HG02588 (cell line): ENCODE results near the gene SSBP4.
"Not testable (repeated sequence)": the region's sequence is repeated elsewhere in the genome, so short reads cannot be mapped to it uniquely, and the experiment has no call there.

ENCODE experiments used
- ATAC-seq: cut with Tn5 transposase; IDR thresholded peaks from one replicate; pipeline ENCODE4 v1.9.1; 2021; ENCODE audit warnings: mild to moderate bottlenecking, moderate library complexity; ENCODE audit not compliant: unreplicated experiment

Gene SSBP4

DNA sequence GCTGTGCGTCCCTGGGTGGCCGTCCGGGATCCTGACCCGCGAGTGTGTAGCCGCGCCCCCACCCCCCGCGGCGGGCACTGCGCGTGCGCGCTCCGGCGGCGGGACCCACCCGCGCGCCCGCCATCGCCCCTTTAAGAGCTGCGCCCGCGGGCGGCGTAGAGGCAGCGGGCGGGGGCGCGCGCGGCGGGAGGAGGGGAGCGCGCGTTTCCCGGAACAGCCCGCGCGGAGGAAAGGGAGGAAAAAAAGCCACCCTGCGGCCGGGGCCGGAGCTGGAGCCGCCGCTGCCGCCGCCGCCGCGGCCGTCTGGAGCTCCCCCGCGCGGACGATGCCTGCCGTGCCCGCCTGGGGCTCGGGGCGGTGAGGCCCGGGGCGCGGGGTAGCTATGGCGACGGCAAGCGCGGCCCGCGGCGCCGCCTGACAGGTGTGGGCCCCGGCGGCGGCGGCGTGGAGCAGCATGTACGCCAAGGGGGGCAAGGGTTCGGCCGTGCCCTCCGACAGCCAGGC, at the start of gene SSBP4:
SSBP4 (plus strand) TSS at position 204 of the 504 bp plus-strand sequence; CDS start at position 455, 251 bp downstream.
- peak; percentile 46 for ATAC-seq

DNA sequence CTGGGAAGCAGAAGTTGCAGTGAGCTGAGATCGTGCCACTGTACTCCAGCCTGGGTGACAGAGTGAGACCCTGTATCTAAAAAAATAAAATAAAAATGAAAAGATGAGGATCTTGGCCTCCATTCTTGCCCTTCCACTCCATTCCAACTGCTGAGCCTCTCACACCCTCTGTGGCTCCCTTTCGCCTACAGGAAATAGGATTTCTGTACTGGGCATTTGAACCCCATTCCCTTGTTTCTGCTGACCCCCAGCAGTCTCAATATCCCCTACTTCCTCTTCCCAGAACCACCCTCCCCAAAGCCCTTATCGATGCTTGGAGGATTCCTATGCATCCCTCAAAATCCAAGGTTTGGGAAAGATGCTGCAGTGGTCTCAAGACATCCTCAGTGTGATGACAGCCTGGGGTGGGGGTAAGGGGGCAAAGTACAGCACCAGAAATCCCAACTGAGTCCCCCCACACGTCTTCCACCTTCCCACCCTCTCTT, 45.7 kb upstream of the SSBP4 start:
- ATAC-seq, result no peak

DNA sequence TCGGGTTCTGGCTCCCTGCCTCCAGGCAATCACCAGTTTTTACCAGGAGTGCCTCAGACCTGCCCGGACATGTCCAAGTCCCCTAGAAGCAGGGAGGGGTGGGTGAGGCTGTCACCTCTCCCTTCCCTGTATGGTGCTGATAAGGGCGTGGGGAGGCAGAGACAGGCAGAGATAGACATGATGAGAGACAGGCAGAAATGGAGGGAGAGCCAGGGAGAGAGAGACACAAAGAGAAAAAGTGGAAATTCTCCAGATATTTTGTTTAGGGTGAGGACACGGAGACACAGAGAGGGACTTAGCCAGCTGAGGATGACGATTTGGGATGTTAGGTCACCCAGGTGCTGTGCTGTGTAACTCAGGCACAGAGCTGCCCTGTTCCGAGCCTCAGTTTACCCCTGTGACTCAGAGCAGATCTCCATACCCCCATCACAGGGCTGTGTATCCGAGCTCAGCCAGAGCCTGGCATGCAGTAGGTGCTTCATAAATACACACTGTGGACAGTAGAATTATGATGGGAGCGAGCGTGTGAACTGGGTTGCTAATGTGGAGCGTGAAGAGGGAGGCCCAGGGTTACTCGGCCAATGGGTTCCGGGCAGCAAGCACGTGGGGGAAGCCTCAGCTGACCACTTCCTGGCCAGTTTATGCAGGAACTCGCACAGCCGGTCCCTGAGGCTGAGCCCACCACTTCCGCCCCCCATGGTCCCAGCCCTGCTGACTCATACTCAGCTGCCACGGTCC, 45.1 kb upstream of the SSBP4 start:
- ATAC-seq, result peak; percentile 65

DNA sequence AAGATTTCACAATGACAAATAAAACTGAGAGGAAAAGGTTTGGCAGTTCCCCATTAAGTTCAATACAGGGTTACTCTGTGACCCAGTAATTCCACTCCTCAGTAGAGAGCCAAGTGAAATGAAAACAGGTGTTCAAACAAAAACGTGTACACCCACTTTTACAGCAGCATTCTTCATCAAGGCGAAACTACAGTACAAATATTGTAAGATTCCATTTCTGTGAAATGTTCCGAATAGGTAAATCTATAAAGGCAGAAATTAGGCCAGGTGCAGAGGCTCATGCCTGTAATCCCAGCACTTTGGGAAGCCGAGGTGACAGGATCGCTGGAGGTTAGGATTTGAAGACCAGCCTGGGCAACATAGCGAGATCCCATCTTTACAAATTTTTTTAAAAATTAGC, 42.2 kb upstream of the SSBP4 start:
- no peak for ATAC-seq

DNA sequence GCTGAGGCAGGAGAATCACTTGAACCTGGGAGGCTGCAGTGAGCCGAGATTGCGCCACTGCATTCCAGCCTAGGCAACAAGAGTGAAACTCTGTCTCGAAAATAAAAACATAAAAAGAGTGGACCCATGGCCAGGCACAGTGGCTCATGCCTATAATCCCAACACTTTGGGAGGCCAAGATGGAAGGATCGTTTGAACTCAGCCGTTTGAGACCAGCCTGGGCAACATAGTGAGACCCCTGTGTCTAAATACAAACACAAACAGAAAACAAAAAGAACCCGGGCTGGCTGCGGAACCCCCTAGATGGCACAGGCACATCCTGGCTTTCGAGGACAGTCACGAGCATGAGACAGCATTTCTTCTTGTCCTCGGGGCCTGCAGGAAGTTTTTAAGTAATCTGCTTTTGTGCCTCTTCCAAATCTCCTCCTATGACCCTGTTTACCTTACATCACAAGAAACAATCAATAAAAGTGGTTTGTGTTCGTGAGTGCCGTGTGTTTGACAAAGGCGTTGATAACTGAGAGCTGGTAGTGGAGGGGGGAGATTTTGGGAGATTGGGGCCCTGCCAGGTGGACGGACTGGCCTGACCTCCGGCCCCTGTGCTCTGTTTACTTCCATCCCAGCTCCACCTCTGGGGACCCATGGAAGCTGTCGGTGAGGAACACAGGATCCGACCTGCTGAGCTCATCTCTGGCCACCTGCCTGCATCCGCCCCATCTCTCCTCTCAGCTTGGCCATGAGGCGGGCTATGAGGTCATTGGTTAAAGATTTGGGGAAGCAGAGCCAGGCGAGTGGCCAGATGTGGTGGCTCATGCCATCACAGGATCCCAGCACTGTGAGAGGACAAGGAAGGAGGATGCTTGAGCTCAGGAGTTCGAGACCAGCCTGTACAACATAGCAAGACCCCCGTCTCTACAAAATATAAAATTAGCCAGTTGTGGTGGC, 39.1 kb upstream of the SSBP4 start:
- no peak for ATAC-seq

DNA sequence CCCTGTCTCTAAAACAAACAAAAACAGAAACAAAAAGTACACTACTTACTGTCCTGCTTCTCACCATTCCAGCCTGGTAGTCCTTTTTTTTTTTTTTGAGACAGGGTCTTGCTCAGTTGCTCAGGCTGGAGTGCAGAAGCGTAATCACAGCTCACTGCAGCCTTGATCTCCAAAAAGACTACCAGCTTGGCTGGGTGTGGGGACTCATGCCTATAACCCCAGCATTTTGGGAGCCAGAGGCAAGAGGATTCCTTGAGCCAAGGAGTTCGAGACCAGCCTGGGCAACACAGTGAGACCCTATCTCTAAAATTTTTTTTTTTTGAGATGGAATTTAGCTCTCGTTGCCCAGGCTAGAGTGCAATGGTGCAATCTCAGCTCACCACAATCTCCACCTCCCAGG, 38.4 kb upstream of the SSBP4 start:
- no peak for ATAC-seq

DNA sequence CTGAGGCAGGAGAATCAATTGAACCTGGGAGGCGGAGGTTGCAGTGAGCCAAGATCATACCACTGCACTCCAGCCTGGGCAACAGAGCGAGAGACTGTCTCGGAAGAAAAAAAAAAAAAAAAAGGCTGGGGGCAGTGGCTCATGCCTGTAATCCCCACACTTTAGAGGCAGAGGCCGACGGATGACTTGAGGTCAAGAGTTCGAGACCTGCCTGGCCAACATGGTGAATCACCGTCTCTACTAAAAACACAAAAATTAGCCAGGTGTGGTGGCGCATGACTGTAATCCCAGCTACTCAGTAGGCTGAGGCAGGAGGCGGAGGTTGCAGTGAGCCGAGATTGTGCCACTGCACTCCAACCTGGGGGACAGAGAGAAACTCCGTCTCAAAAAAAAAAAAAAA, 35.6 kb upstream of the SSBP4 start:
- ATAC-seq, result not testable (repeated sequence)

DNA sequence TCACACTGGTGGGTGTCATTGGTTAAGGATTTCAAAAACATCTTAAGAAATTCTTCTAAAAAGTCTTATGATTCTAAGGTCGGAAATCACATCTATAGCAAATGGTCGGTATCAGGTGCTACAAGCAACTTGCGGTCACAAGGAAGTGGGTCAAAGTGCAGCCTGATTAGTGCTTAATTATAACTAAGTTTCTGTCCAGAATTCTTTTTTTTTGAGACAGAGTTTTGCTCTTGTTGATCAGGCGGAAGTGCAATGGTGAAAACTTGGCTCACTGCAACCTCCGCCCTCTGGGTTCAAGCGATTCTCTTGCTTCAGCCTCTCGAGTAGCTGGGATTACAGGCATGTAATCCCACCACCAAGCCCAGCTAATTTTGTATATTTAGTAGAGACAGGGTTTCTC, 34.4 kb upstream of the SSBP4 start:
- ATAC-seq, result no peak

DNA sequence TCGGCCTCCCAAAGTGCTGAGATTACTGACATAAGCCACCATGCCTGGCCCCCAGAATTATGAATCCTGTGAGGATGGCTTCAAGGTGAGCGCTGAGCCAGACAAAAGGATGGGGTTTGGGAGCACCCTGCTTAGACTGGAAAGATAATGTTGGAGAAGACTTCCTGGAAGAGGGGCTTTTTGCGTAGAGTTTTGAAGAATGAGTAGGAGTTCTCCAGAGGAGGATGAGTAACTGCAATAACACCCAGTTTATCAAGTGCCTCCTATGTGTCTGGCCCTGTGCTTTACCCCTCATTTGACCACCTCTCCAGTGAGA, 33.9 kb upstream of the SSBP4 start:
- ATAC-seq, result no peak

DNA sequence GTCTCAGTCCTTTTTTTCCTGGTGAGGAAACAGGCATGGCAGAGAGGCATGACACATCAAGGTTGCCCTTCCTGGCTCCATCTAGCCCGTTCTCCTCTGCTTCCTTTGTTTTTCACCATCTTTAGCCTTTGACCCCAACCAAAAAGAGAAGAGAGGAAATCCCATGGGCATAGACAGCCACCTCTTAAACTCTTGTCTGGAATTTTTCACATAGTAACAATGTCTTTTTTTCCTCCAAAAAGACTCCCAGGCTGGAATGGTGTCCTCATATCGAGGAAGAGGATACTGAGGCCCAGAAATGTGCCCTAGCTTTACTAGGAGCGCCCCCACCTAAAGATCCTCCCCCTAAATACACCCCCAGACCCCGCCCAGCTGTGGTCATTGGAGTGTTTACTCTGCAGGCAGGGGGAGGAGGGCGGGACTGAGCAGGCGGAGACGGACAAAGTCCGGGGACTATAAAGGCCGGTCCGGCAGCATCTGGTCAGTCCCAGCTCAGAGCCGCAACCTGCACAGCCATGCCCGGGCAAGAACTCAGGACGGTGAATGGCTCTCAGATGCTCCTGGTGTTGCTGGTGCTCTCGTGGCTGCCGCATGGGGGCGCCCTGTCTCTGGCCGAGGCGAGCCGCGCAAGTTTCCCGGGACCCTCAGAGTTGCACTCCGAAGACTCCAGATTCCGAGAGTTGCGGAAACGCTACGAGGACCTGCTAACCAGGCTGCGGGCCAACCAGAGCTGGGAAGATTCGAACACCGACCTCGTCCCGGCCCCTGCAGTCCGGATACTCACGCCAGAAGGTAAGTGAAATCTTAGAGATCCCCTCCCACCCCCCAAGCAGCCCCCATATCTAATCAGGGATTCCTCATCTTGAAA, 33.3 kb upstream of the SSBP4 start, which contains the start of gene GDF15:
GDF15 (plus strand) TSS at position 484 of the 868 bp plus-strand sequence; CDS start at position 516, 32 bp downstream.
- ATAC-seq, result no peak

DNA sequence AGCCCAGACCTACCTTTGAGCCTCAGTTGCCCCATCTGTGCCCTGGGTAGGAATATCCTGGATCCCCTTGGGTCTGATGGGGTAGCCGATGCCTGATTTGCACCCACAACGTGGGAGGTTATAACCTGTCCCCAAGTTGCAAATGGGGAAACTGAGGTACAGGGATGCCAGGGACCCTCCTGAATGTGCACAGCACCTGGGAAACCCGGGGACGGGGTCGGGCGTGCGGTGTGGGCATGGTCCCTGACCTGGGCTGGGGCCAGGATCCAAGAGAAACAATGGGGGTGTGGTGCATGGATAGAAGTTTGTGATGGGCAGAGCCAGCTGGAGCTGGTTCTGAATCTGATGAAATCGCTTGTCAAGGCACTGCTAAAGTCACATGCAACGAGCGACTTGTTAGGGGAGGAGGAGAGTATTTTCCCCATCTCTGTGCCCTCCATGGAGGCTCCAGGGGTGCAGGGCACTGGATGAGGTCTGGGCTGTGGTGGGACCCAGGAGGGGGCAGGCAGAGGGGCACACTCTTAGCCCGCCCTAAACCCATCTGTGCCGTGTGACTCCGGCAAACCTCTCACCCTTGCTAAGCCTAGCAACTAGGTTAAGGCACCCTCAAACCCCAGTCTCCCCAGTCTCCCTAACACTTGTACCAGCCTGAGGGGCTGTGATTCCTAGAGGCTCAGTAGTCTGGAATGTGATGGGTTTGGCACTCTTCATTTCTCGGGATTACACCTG, 32.5 kb upstream of the SSBP4 start:
- ATAC-seq, result no peak

DNA sequence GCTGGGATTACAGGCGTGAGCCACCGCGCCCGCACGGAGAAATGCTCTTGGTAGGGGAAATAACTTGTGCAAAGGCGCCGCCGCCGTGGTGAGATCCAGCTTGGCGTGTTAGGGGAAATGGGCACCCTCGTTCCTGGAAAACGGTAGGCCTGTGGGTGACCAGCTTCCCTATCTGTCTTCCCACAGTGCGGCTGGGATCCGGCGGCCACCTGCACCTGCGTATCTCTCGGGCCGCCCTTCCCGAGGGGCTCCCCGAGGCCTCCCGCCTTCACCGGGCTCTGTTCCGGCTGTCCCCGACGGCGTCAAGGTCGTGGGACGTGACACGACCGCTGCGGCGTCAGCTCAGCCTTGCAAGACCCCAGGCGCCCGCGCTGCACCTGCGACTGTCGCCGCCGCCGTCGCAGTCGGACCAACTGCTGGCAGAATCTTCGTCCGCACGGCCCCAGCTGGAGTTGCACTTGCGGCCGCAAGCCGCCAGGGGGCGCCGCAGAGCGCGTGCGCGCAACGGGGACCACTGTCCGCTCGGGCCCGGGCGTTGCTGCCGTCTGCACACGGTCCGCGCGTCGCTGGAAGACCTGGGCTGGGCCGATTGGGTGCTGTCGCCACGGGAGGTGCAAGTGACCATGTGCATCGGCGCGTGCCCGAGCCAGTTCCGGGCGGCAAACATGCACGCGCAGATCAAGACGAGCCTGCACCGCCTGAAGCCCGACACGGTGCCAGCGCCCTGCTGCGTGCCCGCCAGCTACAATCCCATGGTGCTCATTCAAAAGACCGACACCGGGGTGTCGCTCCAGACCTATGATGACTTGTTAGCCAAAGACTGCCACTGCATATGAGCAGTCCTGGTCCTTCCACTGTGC, 30.9 kb upstream of the SSBP4 start:
- peak; percentile 64 for ATAC-seq

DNA sequence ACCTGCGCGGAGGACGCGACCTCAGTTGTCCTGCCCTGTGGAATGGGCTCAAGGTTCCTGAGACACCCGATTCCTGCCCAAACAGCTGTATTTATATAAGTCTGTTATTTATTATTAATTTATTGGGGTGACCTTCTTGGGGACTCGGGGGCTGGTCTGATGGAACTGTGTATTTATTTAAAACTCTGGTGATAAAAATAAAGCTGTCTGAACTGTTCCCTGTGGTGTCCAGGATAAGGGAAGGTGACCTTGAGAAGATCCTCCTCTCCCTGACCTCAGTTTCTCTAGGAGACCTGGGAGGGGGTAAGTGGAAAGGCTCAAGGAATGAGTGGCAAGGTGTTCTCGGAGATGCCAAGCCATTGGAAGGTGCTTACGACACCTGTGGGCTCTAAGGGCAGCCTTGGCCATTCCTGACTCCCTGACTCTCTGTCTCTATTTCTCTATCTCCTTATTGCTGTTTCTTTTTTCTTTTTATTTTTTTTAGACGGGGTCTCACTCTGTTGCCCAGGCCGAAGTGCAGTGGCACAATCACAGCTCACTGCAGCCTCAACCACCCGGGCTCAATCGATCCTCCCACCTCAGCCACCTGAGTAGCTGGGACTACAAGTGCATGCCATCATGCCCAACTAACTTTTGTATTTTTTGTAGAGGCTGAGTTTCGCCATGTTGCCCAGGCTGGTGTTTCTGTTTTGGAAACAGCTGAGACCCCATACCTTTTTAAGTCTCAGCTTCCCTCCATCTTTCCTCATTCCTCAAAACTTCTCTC, 30.1 kb upstream of the SSBP4 start:
- ATAC-seq, result no peak

DNA sequence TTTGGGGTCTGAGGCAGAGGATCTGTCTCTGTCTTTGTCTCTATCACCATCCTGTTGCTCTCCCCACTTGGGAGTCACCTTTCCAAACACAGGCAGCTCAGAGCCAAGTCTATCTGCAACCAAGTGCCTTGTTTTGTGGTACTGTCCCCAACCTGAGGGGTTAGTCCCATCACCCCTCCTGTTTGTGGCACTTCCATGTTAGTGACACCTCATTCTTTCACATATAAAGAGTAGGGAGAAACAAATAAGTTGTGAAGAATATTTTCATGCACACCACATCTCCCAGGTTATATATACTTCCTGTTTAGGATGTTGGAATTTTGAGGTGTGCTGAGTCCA, 29.5 kb upstream of the SSBP4 start:
- ATAC-seq, result no peak

DNA sequence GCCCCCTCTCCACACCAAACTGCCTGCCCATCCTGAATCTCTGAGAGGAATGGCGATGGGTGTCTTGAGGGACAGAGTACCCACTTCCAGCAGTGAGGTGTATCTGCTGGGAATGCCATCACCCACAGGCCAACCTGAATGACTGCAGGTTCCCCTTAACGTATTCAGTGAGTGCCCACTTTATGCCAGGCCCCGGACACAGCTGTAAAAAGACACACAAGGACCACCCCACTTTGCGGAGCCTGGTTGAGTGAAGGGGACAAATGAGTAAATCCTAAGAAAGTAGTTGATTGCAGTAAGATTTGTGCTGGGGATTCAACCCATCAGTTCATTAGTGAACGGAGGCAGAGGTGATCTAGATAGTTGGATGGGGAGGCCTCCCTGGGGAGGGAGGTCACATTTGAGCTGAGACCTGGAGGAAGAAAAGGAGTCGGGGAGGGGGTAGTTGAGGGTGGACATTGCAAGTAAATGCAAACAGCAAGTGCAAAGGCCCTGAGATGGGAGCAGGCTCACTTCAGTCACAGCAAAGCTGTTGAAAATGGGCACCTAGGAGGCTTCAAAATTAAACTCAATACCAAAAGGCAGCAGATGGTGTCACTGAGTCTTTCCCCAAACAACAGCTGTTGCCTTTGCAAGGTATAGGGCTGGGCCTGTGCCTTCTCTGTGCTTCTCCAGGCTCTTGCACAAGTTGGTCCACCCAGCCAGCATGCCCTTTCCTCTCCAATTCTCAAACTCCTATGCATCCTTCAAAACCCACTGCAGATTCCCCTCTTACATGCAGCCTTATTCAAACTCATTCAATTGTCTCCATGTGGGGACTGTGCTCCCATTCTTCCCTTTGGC, 28.9 kb upstream of the SSBP4 start:
- no peak for ATAC-seq

DNA sequence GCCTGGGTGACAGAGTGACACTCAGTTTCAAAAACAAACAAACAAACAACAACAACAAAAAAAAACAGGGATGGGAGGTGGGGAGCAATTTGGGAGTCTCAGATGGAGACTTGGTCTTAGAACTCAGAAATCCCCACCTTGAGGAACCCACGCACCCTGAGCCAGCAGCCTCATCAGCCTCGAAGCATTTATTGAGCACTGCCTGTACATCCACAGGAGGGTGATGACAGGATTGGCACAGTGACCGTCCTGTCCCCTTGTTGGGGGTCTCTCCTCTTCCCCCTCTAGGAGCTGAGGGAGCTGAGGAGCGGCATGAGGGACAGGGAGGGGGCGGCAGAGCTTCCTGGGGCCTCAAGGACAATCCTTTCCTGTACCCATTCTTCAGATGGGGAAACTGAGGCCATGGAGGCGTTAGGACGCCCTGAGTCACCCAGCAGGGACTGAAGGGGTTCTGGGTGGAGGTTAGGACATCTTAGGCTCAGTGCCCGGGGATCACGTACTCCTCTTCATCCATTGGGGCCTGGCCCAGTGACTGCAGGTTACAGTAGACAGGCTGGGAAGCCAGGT, 27.6 kb upstream of the SSBP4 start:
- ATAC-seq, result no peak

DNA sequence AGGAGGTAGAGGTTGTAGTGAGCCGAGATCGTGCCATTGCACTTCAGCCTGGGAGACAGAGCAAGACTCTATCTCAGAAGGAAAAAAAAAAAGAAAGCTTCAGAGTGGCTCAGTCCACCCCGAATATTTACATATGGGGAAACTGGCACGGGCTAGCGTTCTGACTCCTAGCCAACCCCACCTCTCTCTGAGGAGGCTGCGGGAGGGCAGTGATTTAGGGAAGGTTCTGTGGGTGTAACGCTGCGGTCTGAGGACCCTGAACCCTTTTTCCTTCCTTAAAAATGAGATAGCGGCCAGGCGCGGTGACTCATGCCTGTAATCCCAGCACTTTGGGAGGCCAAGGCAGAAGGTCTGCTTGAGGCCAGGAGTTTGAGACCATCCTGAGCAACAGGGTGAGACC, 26.8 kb upstream of the SSBP4 start:
- ATAC-seq, result no peak
